ENCODE measurements around the gene PDS5A.

Gene PDS5A

GRCh38 chr4:39987485-39987884, 9.8 kb upstream of the PDS5A start:
- H4K8ac ChIP-seq (ENCODE audit: low read depth, low read length): no peak overlapping the region
- no peak overlapping the region for H3K4ac ChIP-seq (ENCODE audit: low read depth, low read length)
- no peak overlapping the region for H3K18ac ChIP-seq (ENCODE audit: low read length)
- H2BK5ac ChIP-seq (ENCODE audit: low read length): no peak overlapping the region
- no peak overlapping the region for H2BK15ac ChIP-seq (replicated peaks; ENCODE audit: low read depth)
- H4K5ac ChIP-seq (ENCODE audit: low read length): no peak overlapping the region
- H3K79me1 ChIP-seq (ENCODE audit: low read length): no peaks in the 10 kb centered on the region
- DNase-seq: no peak
- H3K56ac ChIP-seq (ENCODE audit: low read length): no peak overlapping the region
- H3K4me2 ChIP-seq (ENCODE audit: low read length): no peak overlapping the region
- H3K4me1 ChIP-seq (ENCODE audit: control insufficient read depth, low read depth, low read length): no peaks in the 10 kb centered on the region
- no peak overlapping the region for H2BK120ac ChIP-seq (ENCODE audit: low read depth, low read length)
- no peaks in the 10 kb centered on the region for H3K27me3 ChIP-seq (ENCODE audit: insufficient read depth, low read length, poor library complexity)
- WGBS (ENCODE audit: extremely low coverage, insufficient coverage, low lambda C conversion rate): no CpG with 5 or more reads among the region's 5 CpGs
- H3K23ac ChIP-seq (ENCODE audit: low read length): no peak overlapping the region
- H3K36me3 ChIP-seq (ENCODE audit: control insufficient read depth, insufficient read depth, low read length): no peaks in the 10 kb centered on the region
- H3K27ac ChIP-seq (ENCODE audit: low read depth, low read length): no peak overlapping the region
- no peak overlapping the region for H3K4me3 ChIP-seq (ENCODE audit: low read length)
- no peak overlapping the region for H2AK5ac ChIP-seq (ENCODE audit: low read length)
- no peaks in the 10 kb centered on the region for H3K79me2 ChIP-seq (ENCODE audit: control insufficient read depth, insufficient read depth, low read length)
- no peak overlapping the region for H3K9ac ChIP-seq (ENCODE audit: low read length)

DNA sequence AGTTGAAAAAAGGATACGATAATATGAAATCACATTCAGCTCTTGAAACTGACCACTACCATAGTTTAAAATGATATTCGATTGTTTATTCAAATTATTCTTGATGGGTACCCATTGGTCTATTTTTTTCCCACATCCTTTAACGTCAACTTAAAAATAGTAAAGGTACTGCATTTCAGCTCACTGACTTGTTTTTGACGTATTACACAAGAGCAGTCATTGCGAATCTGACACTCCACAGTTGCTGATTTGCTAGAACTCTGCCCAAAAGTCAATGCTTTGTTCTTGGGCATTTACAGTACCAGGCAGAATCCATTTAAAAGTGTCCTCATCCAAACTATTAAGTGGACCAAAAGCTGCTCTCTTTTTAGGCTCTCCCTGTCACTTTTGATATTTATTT, 1.2 kb upstream of the PDS5A start:
- Histone ChIP-seq H3K4me2 (ENCODE audit: low read length) (no peak overlapping the region), H2BK120ac (ENCODE audit: low read depth, low read length) (no peak overlapping the region), H3K36me3 (ENCODE audit: control insufficient read depth, insufficient read depth, low read length) (peaks cover 2% of the 10 kb centered on the region), H3K23ac (ENCODE audit: low read length) (no peak overlapping the region), H3K56ac (ENCODE audit: low read length) (no peak overlapping the region), H3K4me1 (ENCODE audit: control insufficient read depth, low read depth, low read length) (peaks cover 1% of the 10 kb centered on the region), H2AK5ac (ENCODE audit: low read length) (no peak overlapping the region), H3K18ac (ENCODE audit: low read length) (no peak overlapping the region), H3K79me1 (ENCODE audit: low read length) (peaks cover 4% of the 10 kb centered on the region), H3K4ac (ENCODE audit: low read depth, low read length) (no peak overlapping the region), H3K9ac (ENCODE audit: low read length) (no peak overlapping the region), H2BK15ac (replicated peaks; ENCODE audit: low read depth) (no peak overlapping the region), H4K8ac (ENCODE audit: low read depth, low read length) (no peak overlapping the region), H3K4me3 (ENCODE audit: low read length) (no peak overlapping the region), H4K5ac (ENCODE audit: low read length) (no peak overlapping the region), H3K27ac (ENCODE audit: low read depth, low read length) (no peak overlapping the region), H3K27me3 (ENCODE audit: insufficient read depth, low read length, poor library complexity) (no peaks in the 10 kb centered on the region), H3K79me2 (ENCODE audit: control insufficient read depth, insufficient read depth, low read length) (peaks cover 23% of the 10 kb centered on the region), H2BK5ac (ENCODE audit: low read length) (no peak overlapping the region)
- no peak for DNase-seq
- no CpG with 5 or more reads among the region's 5 CpGs for WGBS (ENCODE audit: extremely low coverage, insufficient coverage, low lambda C conversion rate)

DNA sequence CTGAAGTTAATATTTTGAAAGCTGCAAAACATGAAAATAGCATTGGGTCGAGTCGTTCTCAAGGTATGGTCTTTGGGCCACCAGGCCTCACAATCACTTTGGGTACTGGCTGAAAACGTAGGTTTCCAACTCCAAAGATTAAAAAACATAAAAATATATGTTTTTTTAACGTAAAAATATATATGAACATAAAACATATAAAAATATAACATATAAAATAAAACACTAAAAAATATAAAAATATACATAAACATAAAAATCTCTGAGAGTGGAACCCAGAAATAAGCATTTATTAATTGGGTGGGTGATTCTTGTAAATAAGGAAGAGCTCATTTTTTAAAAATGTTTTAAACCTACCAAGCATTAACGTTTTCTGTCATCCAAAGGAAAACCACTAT, 666 bp upstream of the PDS5A start:
- H3K4me2 ChIP-seq (ENCODE audit: low read length): peak overlapping the region; percentile 79
- H4K5ac ChIP-seq (ENCODE audit: low read length): no peak overlapping the region
- H3K4ac ChIP-seq (ENCODE audit: low read depth, low read length): no peak overlapping the region
- H2BK5ac ChIP-seq (ENCODE audit: low read length): no peak overlapping the region
- peaks cover 5% of the 10 kb centered on the region for H3K36me3 ChIP-seq (ENCODE audit: control insufficient read depth, insufficient read depth, low read length)
- no peak overlapping the region for H3K27ac ChIP-seq (ENCODE audit: low read depth, low read length)
- peaks cover 27% of the 10 kb centered on the region for H3K79me2 ChIP-seq (ENCODE audit: control insufficient read depth, insufficient read depth, low read length)
- peaks cover 6% of the 10 kb centered on the region for H3K79me1 ChIP-seq (ENCODE audit: low read length)
- H2BK15ac ChIP-seq (replicated peaks; ENCODE audit: low read depth): no peak overlapping the region
- H2AK5ac ChIP-seq (ENCODE audit: low read length): no peak overlapping the region
- peak overlapping the region; percentile 98 for H3K56ac ChIP-seq (ENCODE audit: low read length)
- no peak overlapping the region for H4K8ac ChIP-seq (ENCODE audit: low read depth, low read length)
- H3K4me1 ChIP-seq (ENCODE audit: control insufficient read depth, low read depth, low read length): peaks cover 1% of the 10 kb centered on the region
- no peak for DNase-seq
- peak overlapping the region; percentile 5 for H3K18ac ChIP-seq (ENCODE audit: low read length)
- no peak overlapping the region for H3K23ac ChIP-seq (ENCODE audit: low read length)
- H3K9ac ChIP-seq (ENCODE audit: low read length): peak overlapping the region; percentile 84
- H3K27me3 ChIP-seq (ENCODE audit: insufficient read depth, low read length, poor library complexity): no peaks in the 10 kb centered on the region
- no peak overlapping the region for H3K4me3 ChIP-seq (ENCODE audit: low read length)
- no peak overlapping the region for H2BK120ac ChIP-seq (ENCODE audit: low read depth, low read length)
- no CpG with 5 or more reads among the region's 5 CpGs for WGBS (ENCODE audit: extremely low coverage, insufficient coverage, low lambda C conversion rate)

- no peaks in the 10 kb centered on the region for H3K27me3 ChIP-seq (ENCODE audit: insufficient read depth, low read length, poor library complexity)
- peak overlapping the region; percentile 98 for H3K9ac ChIP-seq (ENCODE audit: low read length)
- H3K4ac ChIP-seq (ENCODE audit: low read depth, low read length): peak overlapping the region; percentile 91
- peak overlapping the region; percentile 77 for H2BK120ac ChIP-seq (ENCODE audit: low read depth, low read length)
- H2BK15ac ChIP-seq (replicated peaks; ENCODE audit: low read depth): no peak overlapping the region
- H3K4me1 ChIP-seq (ENCODE audit: control insufficient read depth, low read depth, low read length): peaks cover 1% of the 10 kb centered on the region
- peak overlapping the region; percentile 91 for H4K8ac ChIP-seq (ENCODE audit: low read depth, low read length)
- peak overlapping the region; percentile 98 for H3K27ac ChIP-seq (ENCODE audit: low read depth, low read length)
- H3K18ac ChIP-seq (ENCODE audit: low read length): peak overlapping the region; percentile 99
- H2BK5ac ChIP-seq (ENCODE audit: low read length): no peak overlapping the region
- peaks cover 9% of the 10 kb centered on the region for H3K36me3 ChIP-seq (ENCODE audit: control insufficient read depth, insufficient read depth, low read length)
- peak overlapping the region; percentile 9 for H3K4me2 ChIP-seq (ENCODE audit: low read length)
- H4K5ac ChIP-seq (ENCODE audit: low read length): no peak overlapping the region
- WGBS (ENCODE audit: extremely low coverage, insufficient coverage, low lambda C conversion rate): no CpG with 5 or more reads among the region's 54 CpGs
- peaks cover 9% of the 10 kb centered on the region for H3K79me1 ChIP-seq (ENCODE audit: low read length)
- H3K56ac ChIP-seq (ENCODE audit: low read length): peak overlapping the region; percentile 98
- H3K4me3 ChIP-seq (ENCODE audit: low read length): peak overlapping the region; percentile 91
- H3K23ac ChIP-seq (ENCODE audit: low read length): no peak overlapping the region
- H2AK5ac ChIP-seq (ENCODE audit: low read length): no peak overlapping the region
- DNase-seq: peak; percentile 39
- peaks cover 32% of the 10 kb centered on the region for H3K79me2 ChIP-seq (ENCODE audit: control insufficient read depth, insufficient read depth, low read length)
Measured at GRCh38 chr4:39976945-39977488, 694 bp downstream of the PDS5A start.

- H3K9ac ChIP-seq (ENCODE audit: low read length): peak overlapping the region; percentile 98
- peak overlapping the region; percentile 98 for H3K56ac ChIP-seq (ENCODE audit: low read length)
- peak overlapping the region; percentile 91 for H4K8ac ChIP-seq (ENCODE audit: low read depth, low read length)
- no peaks in the 10 kb centered on the region for H3K27me3 ChIP-seq (ENCODE audit: insufficient read depth, low read length, poor library complexity)
- H3K4me3 ChIP-seq (ENCODE audit: low read length): peak overlapping the region; percentile 91
- H3K79me1 ChIP-seq (ENCODE audit: low read length): peaks cover 9% of the 10 kb centered on the region
- peaks cover 9% of the 10 kb centered on the region for H3K36me3 ChIP-seq (ENCODE audit: control insufficient read depth, insufficient read depth, low read length)
- no peak overlapping the region for H2AK5ac ChIP-seq (ENCODE audit: low read length)
- peak overlapping the region; percentile 57 for H3K4me2 ChIP-seq (ENCODE audit: low read length)
- H3K23ac ChIP-seq (ENCODE audit: low read length): no peak overlapping the region
- H3K79me2 ChIP-seq (ENCODE audit: control insufficient read depth, insufficient read depth, low read length): peaks cover 33% of the 10 kb centered on the region
- peaks cover 1% of the 10 kb centered on the region for H3K4me1 ChIP-seq (ENCODE audit: control insufficient read depth, low read depth, low read length)
- H3K18ac ChIP-seq (ENCODE audit: low read length): peak overlapping the region; percentile 99
- H4K5ac ChIP-seq (ENCODE audit: low read length): no peak overlapping the region
- H2BK5ac ChIP-seq (ENCODE audit: low read length): no peak overlapping the region
- H2BK15ac ChIP-seq (replicated peaks; ENCODE audit: low read depth): no peak overlapping the region
- peak overlapping the region; percentile 98 for H3K27ac ChIP-seq (ENCODE audit: low read depth, low read length)
- WGBS (ENCODE audit: extremely low coverage, insufficient coverage, low lambda C conversion rate): no CpG with 5 or more reads among the region's 41 CpGs
- peak overlapping the region; percentile 77 for H2BK120ac ChIP-seq (ENCODE audit: low read depth, low read length)
- DNase-seq: peak; percentile 95
- H3K4ac ChIP-seq (ENCODE audit: low read depth, low read length): peak overlapping the region; percentile 91
Measured at GRCh38 chr4:39976141-39976944, 1.4 kb downstream of the PDS5A start.
